CD4-positive, alpha-beta memory T cell (primary cell): ENCODE data around the gene LRP1. TPM values are rescaled to one million over a fixed set of nuclear protein-coding genes. Genes with fewer than 3 reads are reported as not detected.

Experiments used
- CTCF ChIA-PET: fragments of 350-600 bp; sonication (Branson Sonifier 250); formaldehyde crosslinking; loops from one replicate; lab custom pipeline; 2021; ENCODE audit warnings: inconsistent platforms; ENCODE audit not compliant: partially characterized antibody; lab: Charles Lee
- POLR2A ChIA-PET: fragments of 350-600 bp; sonication (Branson Sonifier 250); formaldehyde crosslinking; loops from one replicate; lab custom pipeline; 2021; ENCODE audit not compliant: partially characterized antibody; lab: Charles Lee
- DNase-seq, 5 donors: peaks; one replicate each; pipeline versions ENCODE4 v3.0.0 to v3.0.0-alpha.2; 2020 to 2022; ENCODE audit warnings: mixed read lengths in 1 of 5
- H3K27ac ChIP-seq: one replicate; pipeline ENCODE4 v1.7.0; 2013; ENCODE audit warnings: low read depth, low read length
- H3K27me3 ChIP-seq: 2 replicates; pipeline ENCODE4 v1.7.0; 2013; ENCODE audit warnings: mild to moderate bottlenecking, low read length, moderate library complexity; ENCODE audit not compliant: insufficient read depth
- H3K36me3 ChIP-seq: 2 replicates; pipeline ENCODE4 v1.7.0; 2013; ENCODE audit warnings: mild to moderate bottlenecking, low read length, moderate library complexity; ENCODE audit not compliant: insufficient read depth
- H3K4me1 ChIP-seq: 2 replicates; pipeline ENCODE4 v1.7.0; 2013; ENCODE audit warnings: mild to moderate bottlenecking, low read length, moderate library complexity; ENCODE audit not compliant: insufficient read depth
- H3K4me3 ChIP-seq, 2 donors: one replicate each; pipeline ENCODE4 v1.7.0; 2013; ENCODE audit warnings: low read length in 2 of 2, mild to moderate bottlenecking in 1 of 2
- H3K9me3 ChIP-seq, 2 donors: one replicate each; pipeline ENCODE4 v1.7.0; 2013; ENCODE audit warnings: low read length in 2 of 2, control low read depth in 1 of 2; ENCODE audit not compliant: control insufficient read depth in 1 of 2
- H3K27ac Mint-ChIP-seq, 7 donors: one replicate each; pipeline ENCODE4 v1.8.0; 2020 to 2021; ENCODE audit warnings: mixed read lengths in 7 of 7, mild to moderate bottlenecking in 6 of 7, inconsistent platforms in 3 of 7, moderate library complexity in 3 of 7
- H3K27me3 Mint-ChIP-seq, 2 donors: one replicate each; pipeline ENCODE4 v1.8.0; 2020 to 2021; ENCODE audit warnings: mixed read lengths in 2 of 2
- H3K36me3 Mint-ChIP-seq, 2 donors: one replicate each; pipeline ENCODE4 v1.8.0; 2020 to 2021; ENCODE audit warnings: mixed read lengths in 2 of 2, inconsistent platforms in 1 of 2, mild to moderate bottlenecking in 1 of 2
- H3K4me1 Mint-ChIP-seq, 4 donors: one replicate each; pipeline ENCODE4 v1.8.0; 2020 to 2021; ENCODE audit warnings: mixed read lengths in 4 of 4, mild to moderate bottlenecking in 1 of 4
- H3K4me3 Mint-ChIP-seq, 8 donors: one replicate each; pipeline ENCODE4 v1.8.0; 2020 to 2021; ENCODE audit warnings: mixed read lengths in 8 of 8, mild to moderate bottlenecking in 7 of 8, moderate library complexity in 6 of 8, inconsistent platforms in 3 of 8
- H3K9me3 Mint-ChIP-seq, 8 donors: one replicate each; pipeline ENCODE4 v1.8.0; 2020 to 2021; ENCODE audit warnings: mixed read lengths in 8 of 8, mild to moderate bottlenecking in 5 of 8, inconsistent platforms in 3 of 8, moderate library complexity in 1 of 8
- intact Hi-C: fragments of 100-400 bp; cut with micrococcal nuclease; formaldehyde crosslinking; loops from one replicate; pipeline ENCODE4 v1.15.1; 2023
- polyA plus RNA-seq, 2 donors: library from polyadenylated mRNA; unstranded; fragments of 300-500 nt; fragmentation: Illumina TruSeq; gene quantifications; one replicate each; pipeline ENCODE4 v1.2.3, GENCODE V29; 2021
- total RNA-seq, 2 experiments: library from RNA; stranded (reverse); gene quantifications; one replicate each; pipeline ENCODE4 v1.2.3, GENCODE V29; 2021

The LRP1 gene
- total and polyA plus RNA-seq, 4 experiments from 2014 or later = 0.38 to 11.6 (median 9.7) TPM; not detected in 1

GRCh38 chr12:57133013-57133569, 4.8 kb downstream of the LRP1 start:
- intact Hi-C loops = no loop called here
- DNase-seq = no peak
- H3K4me1 Mint-ChIP-seq = peaks cover 0 to 20% (median 11%) of the 10 kb centered on the region in 4 donors
- no peaks in the 10 kb centered on the region for H3K27me3 Mint-ChIP-seq
- POLR2A ChIA-PET = interaction anchor here (0.5 to 1.9 kb wide), 2 partner anchors 22 to 526 kb away, joined by 3 to 5 read pairs; partner anchors contain the start of gene STAT6
- no peaks in the 10 kb centered on the region for H3K9me3 Mint-ChIP-seq
- CTCF ChIA-PET = interaction anchor here (1.0 to 3.0 kb wide), 3 partner anchors 10 to 62 kb away, joined by 3 to 15 read pairs (median 4); no protein-coding TSS in a partner anchor
- peak overlapping the region in 2 of 7 donors; percentile 46 to 56 for H3K27ac Mint-ChIP-seq
- Histone ChIP-seq H3K27me3 (no peaks in the 10 kb centered on the region), H3K9me3 (no peaks in the 10 kb centered on the region), H3K27ac (no peak overlapping the region), H3K36me3 (no peaks in the 10 kb centered on the region), H3K4me3 (no peak overlapping the region), H3K4me1 (peaks cover 5% of the 10 kb centered on the region)
- H3K4me3 Mint-ChIP-seq = no peak overlapping the region
- H3K36me3 Mint-ChIP-seq = no peaks in the 10 kb centered on the region

GRCh38 chr12:57133916-57134315, 5.6 kb downstream of the LRP1 start:
- Histone ChIP-seq H3K9me3 (no peaks in the 10 kb centered on the region), H3K4me3 (no peak overlapping the region), H3K36me3 (no peaks in the 10 kb centered on the region), H3K4me1 (peaks cover 2% of the 10 kb centered on the region), H3K27ac (no peak overlapping the region), H3K27me3 (no peaks in the 10 kb centered on the region)
- intact Hi-C loops = no loop called here
- Mint-ChIP-seq H3K4me1 (peaks cover 0 to 20% (median 11%) of the 10 kb centered on the region in 4 donors), H3K27me3 (no peaks in the 10 kb centered on the region), H3K36me3 (no peaks in the 10 kb centered on the region), H3K27ac (no peak overlapping the region), H3K4me3 (no peak overlapping the region), H3K9me3 (no peaks in the 10 kb centered on the region)
- CTCF ChIA-PET = interaction anchor here (1.0 to 3.0 kb wide), 3 partner anchors 10 to 63 kb away, joined by 3 to 15 read pairs (median 4); no protein-coding TSS in a partner anchor
- POLR2A ChIA-PET = no interaction called here
- no peak for DNase-seq

- Mint-ChIP-seq H3K36me3 (peaks cover 0 to 4% of the 10 kb centered on the region in 2 donors), H3K27me3 (no peaks in the 10 kb centered on the region), H3K9me3 (no peaks in the 10 kb centered on the region), H3K27ac (no peak overlapping the region), H3K4me3 (no peak overlapping the region), H3K4me1 (peaks cover 0 to 15% (median 7%) of the 10 kb centered on the region in 4 donors)
- no peak overlapping the region for H3K27ac ChIP-seq
- no peak overlapping the region for H3K4me3 ChIP-seq
- H3K36me3 ChIP-seq = no peaks in the 10 kb centered on the region
- ChIA-PET POLR2A (no interaction called here), CTCF (interaction anchor here (1.1 to 3.0 kb wide), 2 partner anchors 11 to 73 kb away, joined by 3 to 15 read pairs; no protein-coding TSS in a partner anchor)
- H3K27me3 ChIP-seq = no peaks in the 10 kb centered on the region
- H3K4me1 ChIP-seq = no peaks in the 10 kb centered on the region
- intact Hi-C loops = no loop called here
- no peak for DNase-seq
- H3K9me3 ChIP-seq = no peaks in the 10 kb centered on the region
Observed at GRCh38 chr12:57134949-57135348, 6.7 kb downstream of the LRP1 start.

GRCh38 chr12:57135527-57136326, 7.4 kb downstream of the LRP1 start:
- Mint-ChIP-seq H3K9me3 (no peaks in the 10 kb centered on the region), H3K4me3 (no peak overlapping the region), H3K36me3 (peaks cover 0 to 4% of the 10 kb centered on the region in 2 donors), H3K4me1 (peaks cover 0 to 8% (median 3%) of the 10 kb centered on the region in 4 donors), H3K27me3 (no peaks in the 10 kb centered on the region), H3K27ac (no peak overlapping the region)
- Histone ChIP-seq H3K4me1 (no peaks in the 10 kb centered on the region), H3K27me3 (no peaks in the 10 kb centered on the region), H3K36me3 (no peaks in the 10 kb centered on the region), H3K27ac (no peak overlapping the region), H3K4me3 (no peak overlapping the region), H3K9me3 (no peaks in the 10 kb centered on the region)
- ChIA-PET CTCF (interaction anchor here (1.1 to 3.0 kb wide), 4 partner anchors 11 to 74 kb away, joined by 3 to 15 read pairs (median 4); no protein-coding TSS in a partner anchor), POLR2A (no interaction called here)
- no peak for DNase-seq
- intact Hi-C loops = no loop called here

GRCh38 chr12:57138526-57139272, 10.4 kb downstream of the LRP1 start:
- H3K27ac Mint-ChIP-seq = no peak overlapping the region
- no peak for DNase-seq
- no peaks in the 10 kb centered on the region for H3K27me3 ChIP-seq
- H3K27me3 Mint-ChIP-seq = no peaks in the 10 kb centered on the region
- ChIA-PET CTCF (interaction anchor here (0.8 to 0.9 kb wide), 2 partner anchors 14 to 38 kb away, joined by 3 to 4 read pairs; no protein-coding TSS in a partner anchor), POLR2A (no interaction called here)
- intact Hi-C loops = no loop called here
- H3K4me1 Mint-ChIP-seq = peaks cover 0 to 3% (median 0%) of the 10 kb centered on the region in 4 donors
- H3K36me3 ChIP-seq = no peaks in the 10 kb centered on the region
- no peaks in the 10 kb centered on the region for H3K9me3 Mint-ChIP-seq
- no peaks in the 10 kb centered on the region for H3K9me3 ChIP-seq
- H3K36me3 Mint-ChIP-seq = peaks cover 0 to 4% of the 10 kb centered on the region in 2 donors
- H3K4me3 Mint-ChIP-seq = no peak overlapping the region
- no peak overlapping the region for H3K27ac ChIP-seq
- H3K4me3 ChIP-seq = no peak overlapping the region
- no peaks in the 10 kb centered on the region for H3K4me1 ChIP-seq

- H3K4me1 ChIP-seq = no peaks in the 10 kb centered on the region
- H3K4me3 Mint-ChIP-seq = no peak overlapping the region
- no peak overlapping the region for H3K4me3 ChIP-seq
- intact Hi-C loops = no loop called here
- no peak overlapping the region for H3K27ac ChIP-seq
- ChIA-PET POLR2A (no interaction called here), CTCF (no interaction called here)
- no peak overlapping the region for H3K27ac Mint-ChIP-seq
- no peaks in the 10 kb centered on the region for H3K27me3 ChIP-seq
- DNase-seq = no peak
- no peaks in the 10 kb centered on the region for H3K9me3 Mint-ChIP-seq
- H3K9me3 ChIP-seq = no peaks in the 10 kb centered on the region
- H3K4me1 Mint-ChIP-seq = peaks cover 0 to 3% (median 0%) of the 10 kb centered on the region in 4 donors
- no peaks in the 10 kb centered on the region for H3K36me3 ChIP-seq
- peaks cover 0 to 4% of the 10 kb centered on the region in 2 donors for H3K36me3 Mint-ChIP-seq
- H3K27me3 Mint-ChIP-seq = no peaks in the 10 kb centered on the region
Observed at GRCh38 chr12:57139796-57140649, 11.7 kb downstream of the LRP1 start.
